Subcutaneous adipose tissue (tissue), 4 donors: ENCODE results near the gene LTBP1. TPM values are rescaled to one million over a fixed set of nuclear protein-coding genes. Genes with fewer than 3 reads are reported as not detected.

Experiments
- total RNA-seq, 4 donors: library from RNA; depleted of rRNA; stranded (reverse); fragments of >200 nt; gene quantifications; one replicate each; pipeline ENCODE4 v1.1.0, GENCODE V29; 2016
- TF ChIP-seq, protein P1 (sequence below): fragments of 450-650 bp; IDR thresholded peaks from one replicate; pipeline ENCODE4 v1.5.1; 2016; ENCODE audit warnings: low read depth, mild to moderate bottlenecking, control low read depth, antibody characterized with exemption, moderate library complexity

The LTBP1 gene
- total RNA-seq, 4 donors from 2014 or later = 11.0 to 15.5 (median 12.7) TPM

GRCh38 chr2:33133454-33133952, 186.8 kb downstream of the LTBP1 start:
- TF ChIP-seq, protein P1, sequence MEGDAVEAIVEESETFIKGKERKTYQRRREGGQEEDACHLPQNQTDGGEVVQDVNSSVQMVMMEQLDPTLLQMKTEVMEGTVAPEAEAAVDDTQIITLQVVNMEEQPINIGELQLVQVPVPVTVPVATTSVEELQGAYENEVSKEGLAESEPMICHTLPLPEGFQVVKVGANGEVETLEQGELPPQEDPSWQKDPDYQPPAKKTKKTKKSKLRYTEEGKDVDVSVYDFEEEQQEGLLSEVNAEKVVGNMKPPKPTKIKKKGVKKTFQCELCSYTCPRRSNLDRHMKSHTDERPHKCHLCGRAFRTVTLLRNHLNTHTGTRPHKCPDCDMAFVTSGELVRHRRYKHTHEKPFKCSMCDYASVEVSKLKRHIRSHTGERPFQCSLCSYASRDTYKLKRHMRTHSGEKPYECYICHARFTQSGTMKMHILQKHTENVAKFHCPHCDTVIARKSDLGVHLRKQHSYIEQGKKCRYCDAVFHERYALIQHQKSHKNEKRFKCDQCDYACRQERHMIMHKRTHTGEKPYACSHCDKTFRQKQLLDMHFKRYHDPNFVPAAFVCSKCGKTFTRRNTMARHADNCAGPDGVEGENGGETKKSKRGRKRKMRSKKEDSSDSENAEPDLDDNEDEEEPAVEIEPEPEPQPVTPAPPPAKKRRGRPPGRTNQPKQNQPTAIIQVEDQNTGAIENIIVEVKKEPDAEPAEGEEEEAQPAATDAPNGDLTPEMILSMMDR = no peak

DNA sequence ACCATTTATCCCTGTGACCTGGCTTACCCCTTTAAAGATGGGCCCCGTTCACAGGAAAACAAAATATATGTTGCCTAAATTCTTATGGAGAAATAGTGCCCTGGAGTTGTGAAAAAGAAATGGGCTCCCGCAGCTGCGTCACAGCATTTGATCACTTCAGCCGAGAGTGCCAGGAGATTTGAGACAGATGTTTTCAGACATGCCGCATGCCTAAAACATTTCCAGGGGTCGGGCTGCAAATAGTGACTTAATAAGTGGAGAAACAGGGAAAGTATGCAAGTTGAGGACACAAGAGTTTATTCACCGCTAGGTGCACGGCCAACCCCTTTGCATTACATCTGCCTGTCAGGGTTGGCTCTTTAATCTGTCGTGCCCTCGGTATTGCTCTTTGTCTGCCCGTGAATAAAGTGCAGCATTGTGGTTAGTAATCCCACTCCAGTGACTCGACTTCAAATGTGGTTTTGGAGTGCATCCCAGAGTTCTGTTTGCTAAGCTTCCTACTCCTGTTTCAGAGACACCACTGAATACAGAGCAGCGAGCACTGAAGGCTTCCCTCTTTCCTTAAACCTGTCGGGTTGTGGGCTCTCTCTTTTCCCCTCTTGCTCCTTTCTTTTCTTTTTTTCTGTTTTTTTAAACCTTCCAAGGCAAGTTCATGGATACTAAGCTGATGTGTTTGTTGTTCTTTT, 187.5 kb downstream of the LTBP1 start:
- TF ChIP-seq, protein P1 = no peak

DNA sequence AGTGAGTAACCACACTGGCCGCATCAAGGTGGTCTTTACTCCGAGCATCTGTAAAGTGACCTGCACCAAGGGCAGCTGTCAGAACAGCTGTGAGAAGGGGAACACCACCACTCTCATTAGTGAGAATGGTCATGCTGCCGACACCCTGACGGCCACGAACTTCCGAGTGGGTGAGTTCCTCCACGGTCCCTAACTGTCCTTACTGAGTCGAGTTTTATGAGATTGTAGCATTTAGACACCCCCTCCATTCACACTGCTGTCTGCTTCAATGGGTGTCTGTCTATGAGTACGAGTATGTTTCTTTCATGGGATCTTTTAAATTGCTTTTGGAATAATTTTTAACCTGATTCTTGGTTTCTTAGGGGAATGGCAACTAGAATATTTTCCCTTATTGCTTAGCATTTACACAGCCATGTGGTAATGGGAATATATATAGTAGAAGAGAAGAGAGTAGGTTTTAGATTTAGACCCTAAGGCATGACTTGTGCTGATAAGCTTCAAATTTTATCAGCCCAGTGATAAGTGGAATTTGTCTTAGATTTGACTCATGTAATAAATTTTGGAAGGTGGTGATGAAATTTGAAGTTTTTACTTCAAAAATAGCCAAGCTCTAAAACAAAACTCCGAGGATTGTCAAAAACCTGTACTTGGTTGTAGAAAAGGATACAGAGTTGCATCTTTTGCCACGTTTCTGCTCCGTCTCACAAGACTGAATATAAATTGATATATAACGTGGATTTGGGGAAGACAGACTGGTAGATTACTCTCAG, 188.2 kb downstream of the LTBP1 start:
- TF ChIP-seq, protein P1 = no peak

GRCh38 chr2:33135645-33136044, 188.9 kb downstream of the LTBP1 start:
- TF ChIP-seq, protein P1 = no peak

- TF ChIP-seq, protein P1 = no peak
Measured at GRCh38 chr2:33136056-33136455, 189.3 kb downstream of the LTBP1 start.

GRCh38 chr2:33136566-33136965, 189.8 kb downstream of the LTBP1 start:
- TF ChIP-seq, protein P1 = no peak

- TF ChIP-seq, protein P1 = no peak
Measured at GRCh38 chr2:33137331-33137730, 190.6 kb downstream of the LTBP1 start.
